NCI-H345 treated with DMSO at 0.1 percent for 48 hours (cell line): ENCODE measurements around the gene IP6K2.

ENCODE experiments used
- DNase-seq: peaks from one replicate; lab custom pipeline; 2025; ENCODE audit not compliant: unreplicated experiment; lab: John Stamatoyannopoulos, UW

Gene IP6K2

DNA sequence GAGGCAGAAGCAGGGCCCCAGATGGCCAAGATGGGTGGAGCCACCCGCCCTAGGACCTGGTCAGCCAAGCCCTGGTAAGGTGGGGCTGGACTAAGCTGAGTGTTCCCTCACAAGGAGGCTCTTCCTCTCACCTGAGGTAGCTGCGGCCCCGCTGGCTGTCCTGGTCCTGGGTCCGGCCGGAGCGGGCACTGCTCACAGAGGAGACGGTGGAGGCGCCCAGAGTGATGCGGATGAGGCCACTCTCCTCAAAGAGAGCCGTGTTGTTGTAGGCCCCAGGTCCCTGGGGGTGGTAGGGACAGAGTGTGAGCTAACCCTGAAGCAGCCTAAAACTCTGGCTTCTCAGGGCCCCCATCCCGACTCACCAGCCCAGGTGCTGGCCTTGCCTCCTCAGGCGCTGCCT, 74.4 kb downstream of the IP6K2 start:
- no peak for DNase-seq

DNA sequence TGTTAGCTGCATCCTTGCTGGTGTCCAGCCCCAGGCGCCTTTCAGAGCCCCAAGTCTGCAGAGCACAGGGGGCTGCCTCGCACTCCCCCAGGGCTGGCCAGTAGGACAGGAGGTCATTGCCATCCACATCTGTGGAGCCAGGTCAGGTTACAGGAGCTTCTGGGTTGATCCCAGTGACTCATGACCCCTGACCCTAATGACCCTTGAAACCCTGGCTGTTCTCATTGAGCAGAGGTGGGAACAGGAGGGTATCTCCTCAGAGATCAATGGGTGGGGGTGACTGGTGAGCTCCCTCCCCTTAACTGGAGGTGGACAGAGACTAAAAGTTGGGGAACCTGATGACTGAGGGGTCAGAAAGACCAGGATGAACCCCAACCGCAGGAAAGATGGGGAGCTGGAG, 75.6 kb downstream of the IP6K2 start:
- DNase-seq: no peak

DNA sequence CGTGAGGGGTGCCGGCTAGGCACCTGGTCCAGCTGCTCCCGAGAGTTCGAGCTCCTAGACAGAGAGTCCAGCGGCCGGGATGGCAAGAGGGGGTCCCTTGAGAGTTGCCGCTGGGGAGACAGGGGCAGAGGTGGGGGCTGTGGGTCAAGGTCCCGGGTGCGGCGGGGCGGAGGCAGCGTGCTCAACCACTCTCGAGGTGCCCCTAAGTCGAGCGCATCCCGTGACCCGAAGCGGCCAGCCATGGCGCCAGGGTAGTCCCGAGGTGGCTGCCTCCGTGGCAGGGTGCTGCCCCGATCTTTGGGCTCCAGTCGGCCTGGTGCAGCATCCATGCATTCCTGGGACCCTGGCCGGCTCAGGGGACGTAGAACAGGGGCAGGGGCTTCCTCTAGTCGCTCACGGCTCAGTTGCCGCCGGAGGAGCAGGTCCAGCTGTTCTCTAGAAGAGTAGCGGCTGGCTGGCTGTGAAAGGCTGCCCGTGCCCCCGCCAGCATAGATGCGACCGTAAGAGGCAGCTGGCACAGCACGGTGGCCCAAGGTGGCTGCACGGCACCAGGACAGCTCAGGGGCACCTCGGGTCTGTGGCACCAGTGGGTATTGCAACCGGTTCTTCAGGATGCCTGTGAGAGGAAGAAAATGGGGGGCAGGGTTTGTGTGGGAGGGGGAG, 76.9 kb downstream of the IP6K2 start:
- no peak for DNase-seq
